Hindlimb muscle (tissue), 1 donor: ENCODE measurements around the gene MFAP4. TPM values are rescaled to one million over a fixed set of nuclear protein-coding genes. Genes with fewer than 3 reads are reported as not detected.

Experiments used
- DNase-seq: peaks from one replicate; pipeline ENCODE4 v3.0.0-alpha.2; 2013
- polyA plus RNA-seq: library from polyadenylated mRNA; unstranded; fragments of 120-200 nt; gene quantifications from one replicate; pipeline ENCODE4 v1.2.1, GENCODE V29; 2013; ENCODE audit not compliant: insufficient read length

MFAP4 gene
- polyA plus RNA-seq = 233 TPM

DNA sequence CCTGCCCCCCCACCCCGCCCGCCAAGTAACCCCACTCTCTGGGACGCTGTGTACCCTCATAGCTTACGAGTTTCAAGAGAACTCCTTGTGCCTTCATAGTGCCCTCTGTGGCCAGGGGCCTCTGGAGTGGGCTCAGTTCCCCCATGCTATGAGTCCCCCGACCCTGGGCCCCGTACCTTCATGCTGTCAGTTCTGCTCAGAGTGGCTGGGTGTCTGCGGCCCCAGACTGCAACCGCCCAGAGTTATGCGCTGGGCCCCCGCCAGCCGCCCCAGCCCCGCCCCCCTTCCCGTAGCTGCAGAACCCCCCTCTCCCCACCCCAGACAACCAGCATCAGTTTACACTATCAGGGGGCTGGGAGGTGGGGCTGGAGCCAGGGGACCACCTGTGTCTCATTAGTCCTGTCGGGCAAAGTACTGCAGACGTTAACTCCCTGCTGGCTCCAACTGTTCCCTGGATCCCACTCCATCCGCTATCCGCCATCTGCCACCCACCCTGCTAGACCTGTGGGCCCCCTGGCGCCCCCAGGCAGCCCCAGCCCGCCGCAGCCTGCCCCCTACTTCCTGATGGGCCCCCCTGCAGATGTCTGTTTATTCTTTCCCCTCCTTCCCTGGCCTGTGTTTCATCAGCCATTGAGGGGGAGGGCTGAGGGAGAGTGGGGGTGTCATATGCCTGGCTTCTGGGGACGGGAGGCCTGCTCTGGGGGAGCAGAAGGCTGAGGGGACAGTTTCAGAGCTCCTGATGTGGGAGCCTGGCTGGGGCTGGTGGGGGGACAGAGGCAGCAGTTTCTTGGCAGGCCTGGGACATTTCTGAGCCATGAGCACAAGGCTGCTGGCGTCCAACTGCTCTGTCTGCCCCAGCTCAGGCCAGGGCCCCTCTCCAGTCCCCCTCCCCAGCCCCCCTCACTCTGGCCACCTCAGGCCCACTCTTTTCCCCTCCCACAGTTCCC lies at the start of gene MFAP4:
TSS of gene MFAP4 (minus strand) at position 217 of the 947 bp plus-strand sequence. CDS start at position 182, 35 bp downstream.
- peak; percentile 91 for DNase-seq

GRCh38 chr17:19433727-19434340 lies 46.8 kb upstream of the MFAP4 start:
- no peak for DNase-seq

- DNase-seq = no peak
Measured at GRCh38 chr17:19433255-19433654, 46.3 kb upstream of the MFAP4 start.

- DNase-seq = no peak
Measured at GRCh38 chr17:19431691-19432090, 44.7 kb upstream of the MFAP4 start.

- no peak for DNase-seq
Measured at GRCh38 chr17:19426631-19427030, 39.6 kb upstream of the MFAP4 start.

DNA sequence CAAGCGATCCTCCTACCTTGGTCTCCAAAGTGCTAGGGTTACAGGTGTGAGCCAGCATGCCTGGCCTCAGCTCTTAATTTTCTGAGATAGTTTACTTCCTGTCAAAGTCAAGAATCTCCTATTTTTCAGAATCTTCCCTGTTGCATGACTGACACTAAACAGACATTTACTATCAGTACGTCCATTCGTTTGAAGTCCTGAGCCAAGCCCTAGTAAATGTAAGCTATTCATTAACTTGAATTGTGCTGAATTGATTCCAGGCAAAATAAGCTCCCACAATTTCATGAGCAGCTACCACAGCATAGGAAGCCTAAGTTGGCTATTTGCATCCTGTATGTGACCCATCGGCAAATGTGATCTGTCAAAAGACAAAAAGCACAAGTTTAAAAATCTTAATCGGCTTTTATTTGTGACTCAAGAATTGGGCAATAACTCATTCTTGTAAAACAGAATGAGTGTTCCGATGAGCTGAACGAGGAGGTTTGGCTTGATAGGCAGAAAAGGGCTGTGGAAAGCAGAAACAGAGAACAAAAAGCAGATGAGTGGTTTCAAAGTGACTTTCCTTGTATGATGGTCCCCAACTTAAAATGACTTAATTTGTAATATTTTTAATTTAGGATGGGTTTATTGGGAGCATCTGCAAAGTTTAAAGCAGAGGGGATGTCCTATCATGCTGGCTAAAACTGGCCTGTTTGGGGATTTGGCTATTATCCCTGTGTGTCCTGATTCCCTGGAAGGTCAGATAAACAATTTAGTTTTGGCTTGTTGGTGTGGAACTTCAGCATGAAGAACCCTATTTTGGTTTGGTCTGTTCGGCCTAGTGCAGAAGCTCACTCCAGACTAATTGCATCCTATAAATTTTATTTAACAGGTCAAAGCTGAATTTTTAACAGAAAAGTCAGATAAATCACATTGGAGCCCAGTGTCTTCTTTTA lies 38.2 kb upstream of the MFAP4 start:
- DNase-seq = no peak

DNA sequence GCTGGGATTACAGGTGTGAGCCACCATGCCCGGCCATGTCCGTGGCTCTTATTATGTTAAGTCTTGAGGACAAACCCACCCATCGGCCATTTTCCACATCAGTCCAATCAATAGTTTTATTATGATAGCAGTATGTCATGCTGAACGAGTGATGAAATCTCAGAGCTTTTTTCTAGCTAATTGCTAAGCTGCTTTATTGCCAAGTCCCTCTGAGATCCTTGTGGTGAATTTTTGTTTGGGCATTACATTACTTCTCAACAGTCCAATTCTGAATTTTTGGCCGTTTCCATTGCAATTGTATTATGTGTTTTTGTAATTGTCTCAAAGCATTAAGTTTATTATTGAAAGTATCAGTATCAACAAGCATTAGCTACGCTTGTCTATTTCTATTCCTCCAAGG lies 34.9 kb upstream of the MFAP4 start:
- DNase-seq = no peak

GRCh38 chr17:19421219-19421618 lies 34.2 kb upstream of the MFAP4 start:
- DNase-seq = no peak

DNA sequence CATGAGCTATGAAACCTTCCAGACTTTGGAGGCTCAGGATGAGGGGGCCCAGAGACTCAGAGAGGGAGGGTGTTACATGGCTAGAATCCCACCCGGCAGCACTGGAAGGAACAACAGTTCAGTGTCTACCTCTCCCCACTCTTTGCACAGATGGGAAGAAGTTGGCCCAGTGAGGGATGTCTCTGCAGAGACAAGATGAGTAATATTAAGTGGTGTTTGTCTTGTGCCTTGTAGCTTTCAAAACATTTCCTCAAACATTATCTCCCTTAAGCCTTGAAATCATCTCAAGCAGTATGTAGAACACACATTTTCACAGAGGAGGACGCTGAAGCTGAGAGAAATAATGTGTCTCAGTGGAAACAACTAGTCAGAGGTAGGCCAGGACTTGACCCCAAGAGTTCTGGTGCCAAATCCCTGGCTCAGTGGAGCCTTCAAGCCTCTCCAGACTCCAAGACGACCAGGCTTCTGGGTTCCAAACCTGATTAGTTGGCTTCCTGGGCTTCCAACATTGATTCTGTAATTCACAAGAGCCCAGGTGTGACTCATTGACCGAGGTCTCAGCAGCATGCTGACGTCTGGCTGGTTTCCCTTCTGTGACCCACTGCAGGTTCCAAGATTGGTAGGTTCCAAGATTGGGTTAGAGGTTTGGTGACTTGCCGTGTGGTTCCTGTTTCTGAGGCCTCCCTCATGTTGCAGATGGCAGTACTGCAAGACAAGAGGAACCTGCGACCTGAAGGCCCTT lies 31.4 kb upstream of the MFAP4 start:
- no peak for DNase-seq

DNA sequence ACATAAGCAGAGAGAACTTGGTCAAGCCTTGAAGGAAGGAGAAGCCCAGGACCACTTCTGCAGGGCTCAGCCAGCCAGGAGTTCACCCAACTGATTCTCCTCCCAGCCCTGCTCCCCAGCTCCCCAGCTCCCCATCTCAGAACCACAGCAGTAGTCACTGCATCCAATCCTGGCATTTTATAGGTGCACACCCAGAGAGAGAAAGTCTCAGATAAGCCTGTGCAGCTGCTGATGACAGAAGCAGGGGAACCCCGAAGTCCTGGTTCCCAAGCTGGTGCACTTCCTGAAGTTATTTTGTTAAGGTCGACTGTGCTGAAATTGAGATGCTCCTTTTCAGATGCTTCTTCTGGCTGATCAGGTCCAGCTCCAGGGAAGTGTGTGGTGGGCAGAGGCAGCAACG lies 30.6 kb upstream of the MFAP4 start:
- no peak for DNase-seq

DNA sequence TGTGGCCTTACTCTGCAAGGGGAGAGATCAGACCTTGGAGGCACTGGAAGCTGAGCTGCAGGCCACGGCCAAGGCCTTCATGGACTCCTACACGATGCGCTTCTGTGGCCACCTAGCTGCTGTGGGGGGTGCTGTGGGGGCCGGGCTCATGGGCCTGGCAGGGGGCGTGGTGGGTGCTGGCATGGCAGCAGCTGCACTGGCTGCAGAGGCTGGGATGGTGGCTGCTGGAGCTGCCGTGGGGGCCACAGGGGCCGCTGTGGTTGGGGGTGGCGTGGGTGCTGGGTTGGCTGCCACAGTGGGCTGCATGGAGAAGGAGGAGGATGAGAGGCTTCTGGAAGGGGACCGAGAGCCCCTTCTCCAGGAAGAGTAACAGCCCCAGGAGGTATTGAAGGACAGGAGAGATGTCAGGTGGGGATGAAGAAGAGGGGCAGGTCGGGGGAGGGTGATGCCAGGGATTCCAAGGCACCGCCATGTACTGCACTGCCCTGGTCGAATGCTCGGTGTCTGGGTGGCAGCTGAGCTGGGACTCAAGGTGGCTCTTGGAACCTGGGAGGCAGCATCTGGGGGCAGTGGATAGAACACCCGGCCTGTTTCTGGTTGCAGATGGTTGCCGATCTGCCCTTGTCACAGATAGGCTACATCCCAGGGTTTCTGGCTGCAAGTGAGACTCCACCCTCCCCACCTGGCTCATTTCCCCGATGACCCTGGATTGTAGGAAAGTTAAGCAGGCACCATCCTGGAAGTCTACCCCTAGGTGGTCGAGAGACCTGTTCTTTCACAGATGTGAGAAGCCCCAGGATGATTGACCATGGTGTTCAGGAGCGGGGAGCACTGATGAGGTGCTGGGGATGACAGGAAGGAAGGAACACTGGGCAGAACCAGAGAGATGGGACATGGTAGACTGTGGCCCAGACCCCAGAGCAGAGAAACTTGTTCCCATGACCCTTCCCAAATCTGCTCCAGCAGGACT lies 29.1 kb upstream of the MFAP4 start:
- no peak for DNase-seq

GRCh38 chr17:19415311-19415710 lies 28.3 kb upstream of the MFAP4 start:
- no peak for DNase-seq

DNA sequence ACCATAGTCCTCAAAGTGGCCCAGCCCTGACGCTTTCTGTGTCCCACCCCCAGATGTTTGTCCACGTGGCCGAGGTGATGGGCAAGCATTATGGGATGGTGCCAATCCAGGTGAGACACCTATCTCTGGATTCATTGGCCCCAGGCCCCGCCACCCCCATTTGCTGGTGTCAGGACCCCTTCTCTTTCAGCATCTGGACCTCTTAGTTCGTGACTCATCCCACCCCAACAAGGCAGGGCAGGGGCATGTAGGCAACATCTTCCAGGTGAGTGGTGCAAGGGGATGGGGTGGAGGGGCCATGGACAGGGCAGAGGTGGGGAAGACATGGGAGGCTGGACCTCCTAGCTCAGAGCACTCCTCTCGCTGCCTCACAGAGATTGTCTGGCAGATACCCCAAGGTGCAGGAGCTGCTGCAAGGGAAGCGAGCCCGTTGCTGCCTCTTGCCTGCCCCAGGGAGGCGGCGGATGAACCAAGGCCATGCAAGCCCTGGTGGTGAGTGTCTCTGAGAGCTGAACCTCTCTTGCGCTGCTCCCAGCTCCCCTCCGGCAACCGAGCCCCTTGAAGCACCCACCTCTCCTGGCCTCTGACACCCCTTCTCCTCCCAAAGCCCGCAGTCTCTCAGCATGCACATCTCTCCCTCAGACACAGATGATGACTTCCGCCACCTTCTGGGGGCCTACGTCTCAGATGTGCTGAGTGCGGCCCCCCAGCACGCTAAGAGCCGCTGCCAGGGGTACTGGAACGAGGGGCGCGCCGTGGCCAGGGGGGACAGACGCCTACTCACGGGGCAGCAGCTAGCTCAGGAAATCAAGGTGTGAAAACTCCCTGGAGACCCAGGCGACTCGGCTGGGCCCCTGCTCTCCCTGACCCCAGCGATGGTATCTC lies 27.6 kb upstream of the MFAP4 start:
- no peak for DNase-seq

DNA sequence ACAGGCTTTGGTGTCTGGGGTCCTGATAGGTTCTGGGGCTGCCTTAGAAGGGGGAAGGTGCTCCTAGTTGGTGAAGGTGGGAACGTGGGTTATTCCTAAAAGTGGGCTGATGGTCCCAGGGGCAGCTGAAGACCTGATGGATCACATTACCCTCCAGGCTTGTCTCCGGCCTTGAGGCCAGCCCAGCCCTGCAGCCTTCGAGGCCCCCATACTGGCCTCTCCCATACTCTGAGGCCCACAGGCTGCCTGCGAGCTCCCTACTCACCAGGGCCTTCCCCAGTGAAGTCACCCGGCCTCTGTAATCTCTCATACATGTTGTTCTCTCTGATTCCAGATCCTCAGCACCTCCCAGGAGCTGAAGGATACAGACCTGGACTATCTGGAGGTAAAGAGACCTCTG lies 26.8 kb upstream of the MFAP4 start:
- DNase-seq = no peak

- DNase-seq = no peak
Measured at GRCh38 chr17:19412984-19413383, 26.0 kb upstream of the MFAP4 start.

DNA sequence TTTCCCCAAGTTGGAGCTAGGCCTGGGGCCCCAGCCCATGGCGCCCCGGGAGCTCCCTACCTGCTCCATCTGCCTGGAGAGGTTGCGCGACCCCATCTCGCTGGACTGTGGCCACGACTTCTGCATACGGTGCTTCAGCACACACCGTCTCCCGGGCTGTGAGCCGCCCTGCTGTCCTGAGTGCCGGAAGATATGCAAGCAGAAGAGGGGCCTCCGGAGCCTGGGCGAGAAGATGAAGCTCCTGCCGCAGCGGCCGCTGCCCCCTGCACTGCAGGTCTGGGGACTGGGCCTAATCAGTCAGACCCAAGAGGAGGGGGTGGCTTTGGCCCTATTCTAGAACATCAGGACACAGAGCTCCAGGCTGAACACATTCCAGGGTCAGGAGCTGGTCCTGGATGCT lies 25.5 kb upstream of the MFAP4 start:
- DNase-seq = no peak

GRCh38 chr17:19411631-19412030 lies 24.6 kb upstream of the MFAP4 start:
- DNase-seq = peak; percentile 34

GRCh38 chr17:19410875-19411620 lies 24.1 kb upstream of the MFAP4 start, which contains the start of gene RNF112:
RNF112 (plus strand) TSS chr17:19411232; CDS start chr17:19411409, 177 bp downstream.
- DNase-seq = peak; percentile 48

GRCh38 chr17:19410091-19410490 lies 23.1 kb upstream of the MFAP4 start:
- no peak for DNase-seq
